ENCODE measurements around the gene SERPINA3. TPM values are rescaled to one million over a fixed set of nuclear protein-coding genes. Genes with fewer than 3 reads are reported as not detected.

SERPINA3 gene
- total and polyA plus RNA-seq, 3 donors from 2014 or later: 27.4 to 238 (median 28.2) TPM

DNA sequence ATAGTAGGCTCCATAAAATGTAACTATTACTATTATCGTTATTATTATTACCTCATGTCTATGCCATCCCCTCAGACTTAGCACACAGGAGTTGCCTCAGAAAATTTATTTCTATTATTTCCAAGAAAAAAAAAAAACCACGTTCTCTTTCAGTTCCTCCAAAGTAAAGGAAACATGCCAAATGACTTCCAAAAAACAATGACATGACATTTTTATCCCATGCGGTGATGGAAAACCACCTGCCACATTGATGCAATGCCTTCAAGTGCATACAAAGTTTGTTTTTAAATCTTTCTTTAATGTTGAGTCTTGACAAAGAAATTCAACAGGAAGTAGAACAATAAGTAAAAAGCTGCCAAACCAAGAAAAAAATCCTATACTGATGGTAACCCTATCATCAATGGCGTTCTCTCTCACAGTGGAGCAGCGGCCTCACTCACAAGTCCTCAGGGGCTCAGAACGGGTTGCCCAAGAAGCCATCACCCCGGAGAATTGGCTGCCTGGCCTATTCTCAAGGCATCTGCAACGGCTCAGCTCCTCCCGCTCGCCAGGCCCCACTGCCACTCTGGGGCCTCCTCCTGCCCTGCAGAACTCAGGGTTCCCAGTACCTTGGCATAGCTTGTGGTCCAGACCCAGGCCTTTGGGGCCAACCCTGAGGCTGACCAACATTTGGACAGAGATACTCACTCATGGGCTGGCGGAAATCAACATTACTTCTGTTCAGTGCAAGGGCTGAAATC lies 51.9 kb downstream of the SERPINA3 start:
- H3K27ac ChIP-seq: no peak overlapping the region
- no peak for DNase-seq
- no peak for TF ChIP-seq POLR2A (IDR thresholded peaks at IDR 0.05)
- no peak for TF ChIP-seq CTCF (IDR thresholded peaks at IDR 0.05)
- intact Hi-C loops (cut with DNase I; ENCODE audit: low total_unique reads): no loop called here
- peaks cover 3% of the 10 kb centered on the region for H3K4me1 ChIP-seq
- no peaks in the 10 kb centered on the region for H3K36me3 ChIP-seq (ENCODE audit: low read depth, missing control alignments)
- WGBS, 2 donors: 80 to 84% methylated on average over 8 to 11 of the region's 11 CpGs
- H3K4me3 ChIP-seq: no peak overlapping the region
- no peaks in the 10 kb centered on the region for H3K9me3 ChIP-seq
- no peaks in the 10 kb centered on the region for H3K27me3 ChIP-seq

DNA sequence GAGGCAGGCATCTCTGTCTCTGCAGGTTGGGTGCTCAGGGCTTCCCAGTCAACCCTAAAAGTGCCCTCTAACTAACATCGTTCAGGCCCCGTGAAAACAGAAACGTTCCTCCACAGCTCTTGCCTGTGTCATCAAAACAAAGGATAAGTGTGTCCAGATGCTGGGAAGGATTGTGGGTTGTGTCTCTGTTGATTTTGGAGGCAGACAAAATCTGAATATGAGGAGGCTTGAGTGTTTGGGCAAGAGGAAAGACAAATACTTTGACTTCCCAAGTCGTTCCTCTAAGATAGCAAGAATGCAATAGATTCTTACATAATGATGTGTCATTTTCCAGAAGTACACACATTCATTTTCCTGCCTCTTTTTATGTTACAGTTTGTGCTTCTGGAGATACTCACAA lies 52.9 kb downstream of the SERPINA3 start:
- no peak for DNase-seq
- H3K4me1 ChIP-seq: peaks cover 3% of the 10 kb centered on the region
- H3K9me3 ChIP-seq: no peaks in the 10 kb centered on the region
- WGBS, 2 donors: 43 to 62% methylated on average over 4 of the region's 4 CpGs
- no peaks in the 10 kb centered on the region for H3K36me3 ChIP-seq (ENCODE audit: low read depth, missing control alignments)
- H3K4me3 ChIP-seq: no peak overlapping the region
- TF ChIP-seq CTCF (IDR thresholded peaks at IDR 0.05): no peak
- no peak for TF ChIP-seq POLR2A (IDR thresholded peaks at IDR 0.05)
- no peak overlapping the region for H3K27ac ChIP-seq
- no peaks in the 10 kb centered on the region for H3K27me3 ChIP-seq
- intact Hi-C loops (cut with DNase I; ENCODE audit: low total_unique reads): no loop called here

GRCh38 chr14:94665544-94665943 lies 53.4 kb downstream of the SERPINA3 start:
- WGBS, 2 donors: 49 to 72% methylated on average over 2 of the region's 2 CpGs
- Histone ChIP-seq H3K36me3 (ENCODE audit: low read depth, missing control alignments) (no peaks in the 10 kb centered on the region), H3K27me3 (no peaks in the 10 kb centered on the region), H3K4me3 (no peak overlapping the region), H3K9me3 (no peaks in the 10 kb centered on the region), H3K27ac (no peak overlapping the region), H3K4me1 (peaks cover 3% of the 10 kb centered on the region)
- no peak for DNase-seq
- intact Hi-C loops (cut with DNase I; ENCODE audit: low total_unique reads): no loop called here
- no peak for TF ChIP-seq POLR2A (IDR thresholded peaks at IDR 0.05)
- no peak for TF ChIP-seq CTCF (IDR thresholded peaks at IDR 0.05)

DNA sequence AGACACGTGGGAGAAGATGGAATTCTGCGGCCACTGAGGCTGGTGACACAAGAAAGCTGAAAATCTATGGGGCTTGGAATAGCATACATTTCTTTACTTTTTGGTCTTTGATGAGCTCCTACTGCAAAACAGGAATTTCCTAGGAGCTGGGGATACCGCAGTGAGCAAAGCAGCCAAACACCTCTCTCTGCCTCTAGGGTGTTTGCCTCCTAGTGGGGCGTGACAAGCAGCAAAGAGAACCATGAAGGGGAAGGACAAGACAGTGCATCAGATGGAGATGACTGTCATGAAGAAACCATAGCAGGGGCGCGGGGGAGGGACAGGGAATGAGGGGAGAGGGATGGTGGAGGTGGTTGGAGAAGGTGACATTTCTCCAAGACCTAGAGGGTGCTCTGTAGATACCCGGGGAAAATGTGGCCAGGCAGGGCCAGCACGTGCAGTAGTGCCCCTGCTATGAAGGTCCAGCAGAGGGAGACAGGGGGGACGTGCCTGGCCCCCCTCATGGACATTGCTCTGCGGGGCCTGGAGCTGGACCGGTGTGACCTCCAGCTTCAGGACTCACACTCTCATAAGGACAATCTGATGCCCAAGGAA lies 58.6 kb downstream of the SERPINA3 start:
- H3K27ac ChIP-seq: no peak overlapping the region
- intact Hi-C loops (cut with DNase I; ENCODE audit: low total_unique reads): no loop called here
- H3K9me3 ChIP-seq: no peaks in the 10 kb centered on the region
- H3K27me3 ChIP-seq: no peaks in the 10 kb centered on the region
- no peaks in the 10 kb centered on the region for H3K36me3 ChIP-seq (ENCODE audit: low read depth, missing control alignments)
- H3K4me3 ChIP-seq: no peak overlapping the region
- no peaks in the 10 kb centered on the region for H3K4me1 ChIP-seq
- TF ChIP-seq CTCF (IDR thresholded peaks at IDR 0.05): no peak
- no peak for TF ChIP-seq POLR2A (IDR thresholded peaks at IDR 0.05)
- DNase-seq: no peak
- WGBS, 2 donors: 83% methylated on average over 11 of the region's 11 CpGs

Measured in testis (tissue), 3 donors.